A673 (cell line): Measurements from ENCODE around the gene SIGLEC10.

Source experiments
- CTCF ChIP-seq: fragments of 300-800, 200-600 bp; sonication (generic); conservative IDR thresholded peaks from 2 replicates; pipeline ENCODE4 v1.5.1; 2017; ENCODE audit warnings: low read depth, mild to moderate bottlenecking, antibody characterized with exemption, low read length, moderate library complexity, mixed read lengths
- EZH2 ChIP-seq: fragments of 200-600 bp; sonication (generic); IDR thresholded peaks from 2 replicates; pipeline ENCODE4 v1.6.1; 2017; ENCODE audit warnings: borderline replicate concordance, low read depth, mild to moderate bottlenecking, mixed read lengths, antibody characterized with exemption, low read length; ENCODE audit not compliant: poor library complexity, severe bottlenecking

- TF ChIP-seq EZH2 (no peak), CTCF (no peak)
These were observed 48.8 kb downstream of the SIGLEC10 start, which contains the start of gene CLDND2 for GRCh38 chr19:51368366-51369282.
